Coronary artery (tissue), 2 donors: Measurements from ENCODE around the gene JARID2.

ENCODE experiments used
- DNase-seq: peaks from one replicate; pipeline ENCODE4 v3.0.0-alpha.2; 2017; ENCODE audit warnings: low spot score
- H3K27ac ChIP-seq, 2 donors: fragments of 200-600 bp; sonication (generic); one replicate each; pipeline ENCODE4 v1.5.1; 2016 to 2019
- H3K4me3 ChIP-seq: fragments of 200-600 bp; sonication (generic); 2 replicates; pipeline ENCODE4 v1.5.1; 2016; ENCODE audit warnings: mild to moderate bottlenecking, moderate library complexity
- CTCF ChIP-seq: fragments of 200-600 bp; sonication (generic); IDR thresholded peaks from one replicate; pipeline ENCODE4 v1.5.1; 2019; ENCODE audit warnings: antibody characterized with exemption

The JARID2 gene

GRCh38 chr6:15561447-15562199 lies 315.8 kb downstream of the JARID2 start:
- H3K27ac ChIP-seq, result no peak overlapping the region
- no peak for DNase-seq
- TF ChIP-seq CTCF, result no peak
- H3K4me3 ChIP-seq, result no peak overlapping the region

GRCh38 chr6:15562977-15563376 lies 317.1 kb downstream of the JARID2 start:
- DNase-seq, result no peak
- Histone ChIP-seq H3K4me3 (no peak overlapping the region), H3K27ac (no peak overlapping the region)
- no peak for TF ChIP-seq CTCF

DNA sequence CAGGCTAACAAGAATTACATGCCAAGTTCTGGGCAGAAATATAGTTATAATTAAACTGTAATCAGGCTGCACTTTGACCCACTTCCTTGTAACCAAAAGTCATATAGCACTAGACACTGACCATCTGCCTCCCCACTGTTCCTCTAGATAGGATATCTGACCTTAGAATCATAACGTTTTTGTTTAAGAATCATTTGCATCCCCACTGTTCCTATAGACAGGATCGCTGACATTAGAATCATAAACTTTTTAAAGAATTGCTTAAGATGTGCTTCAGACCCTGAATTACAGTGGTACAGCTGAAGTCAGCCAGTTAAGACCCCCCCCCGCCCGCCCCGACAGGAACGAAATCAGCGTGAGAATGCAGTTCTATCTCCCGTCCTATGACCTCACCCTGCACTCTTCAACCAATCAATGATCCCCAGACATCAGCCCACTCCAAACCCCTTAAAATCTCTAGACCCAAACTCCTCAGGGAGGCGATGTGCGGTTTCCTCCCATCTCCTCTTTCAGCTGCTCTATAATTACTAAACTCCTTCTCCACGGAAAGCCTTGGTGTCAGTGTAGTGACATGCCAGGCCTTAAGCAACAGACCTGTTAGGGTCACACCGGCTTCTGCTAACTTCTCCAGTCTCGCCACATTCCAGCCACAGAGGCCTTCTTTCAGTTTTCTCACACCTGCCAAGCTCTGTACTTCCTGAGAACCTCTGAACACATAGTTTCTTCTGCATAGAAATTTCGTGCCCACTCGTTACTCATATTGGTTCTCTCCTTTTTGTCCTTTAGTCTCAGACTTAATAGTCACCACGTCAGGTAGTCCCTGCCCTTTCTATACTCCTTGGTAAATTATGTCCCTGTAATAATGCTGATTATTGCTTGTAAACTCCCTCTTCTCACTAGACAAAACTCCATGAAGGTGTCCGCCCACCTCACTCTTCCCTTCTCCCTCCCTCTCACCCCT lies 323.4 kb downstream of the JARID2 start:
- Histone ChIP-seq H3K4me3 (no peak overlapping the region), H3K27ac (no peak overlapping the region)
- TF ChIP-seq CTCF, result no peak
- no peak for DNase-seq

- no peak for DNase-seq
- H3K27ac ChIP-seq, result no peak overlapping the region
- H3K4me3 ChIP-seq, result no peak overlapping the region
- TF ChIP-seq CTCF, result no peak
Observed at GRCh38 chr6:15570171-15570570, 324.3 kb downstream of the JARID2 start.
